ENCODE results near the gene JMJD6.
"Not testable (repeated sequence)": the region's sequence is repeated elsewhere in the genome, so short reads cannot be mapped to it uniquely, and the experiment has no call there.

JMJD6 gene

DNA sequence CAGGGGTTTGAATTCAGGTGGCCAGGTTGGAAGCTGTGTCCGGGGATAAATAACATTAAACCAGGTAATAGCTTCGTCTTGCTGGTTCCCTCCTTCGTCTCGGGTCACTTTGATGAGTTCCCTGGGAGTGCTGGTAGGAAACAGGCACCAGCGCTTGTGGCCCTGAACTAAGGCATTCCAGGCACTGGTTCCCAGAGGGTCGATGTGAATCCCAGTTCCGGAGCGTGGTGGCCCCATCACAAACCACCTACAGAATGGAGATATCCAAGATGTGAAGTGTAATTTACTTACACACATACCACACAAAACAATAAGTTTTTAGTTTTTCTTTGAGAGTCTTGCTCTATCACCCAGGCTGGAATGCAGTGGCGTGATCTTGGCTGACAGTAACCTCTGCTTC is 2.6 kb downstream of the JMJD6 start:
- DNase-seq (ENCODE audit: low read depth in 1 of 2, low spot score in 1 of 2), result no peak
- no peak overlapping the region for H3K27ac ChIP-seq (replicated peaks)
- no peaks in the 10 kb centered on the region for H3K27me3 ChIP-seq (ENCODE audit: insufficient read depth, poor library complexity, severe bottlenecking)
- TF ChIP-seq GABPA (IDR thresholded peaks at IDR 0.05; ENCODE audit: low read depth) (no peak), POLR2AphosphoS5 (IDR thresholded peaks at IDR 0.05; ENCODE audit: low read depth) (no peak)
- H3K4me3 ChIP-seq (replicated peaks; ENCODE audit: insufficient read depth, low read length), result no peak overlapping the region

- DNase-seq (ENCODE audit: low read depth in 1 of 2, low spot score in 1 of 2); H3K27me3 ChIP-seq (ENCODE audit: insufficient read depth, poor library complexity, severe bottlenecking); H3K4me3 ChIP-seq (replicated peaks; ENCODE audit: insufficient read depth, low read length); H3K27ac ChIP-seq (replicated peaks): not testable (repeated sequence)
Observed at GRCh38 chr17:76722977-76723376, 3.4 kb downstream of the JMJD6 start.

- Histone ChIP-seq H3K27ac (replicated peaks) (no peak overlapping the region), H3K27me3 (ENCODE audit: insufficient read depth, poor library complexity, severe bottlenecking) (no peaks in the 10 kb centered on the region), H3K4me3 (replicated peaks; ENCODE audit: insufficient read depth, low read length) (no peak overlapping the region)
- TF ChIP-seq REST (IDR thresholded peaks at IDR 0.05; ENCODE audit: insufficient replicate concordance, low read depth) (no peak), SPI1 (IDR thresholded peaks at IDR 0.05; ENCODE audit: borderline replicate concordance, low read depth) (no peak), GABPA (IDR thresholded peaks at IDR 0.05; ENCODE audit: low read depth) (no peak), POLR2AphosphoS5 (IDR thresholded peaks at IDR 0.05; ENCODE audit: low read depth) (no peak)
- TF ChIP-seq, protein P1, sequence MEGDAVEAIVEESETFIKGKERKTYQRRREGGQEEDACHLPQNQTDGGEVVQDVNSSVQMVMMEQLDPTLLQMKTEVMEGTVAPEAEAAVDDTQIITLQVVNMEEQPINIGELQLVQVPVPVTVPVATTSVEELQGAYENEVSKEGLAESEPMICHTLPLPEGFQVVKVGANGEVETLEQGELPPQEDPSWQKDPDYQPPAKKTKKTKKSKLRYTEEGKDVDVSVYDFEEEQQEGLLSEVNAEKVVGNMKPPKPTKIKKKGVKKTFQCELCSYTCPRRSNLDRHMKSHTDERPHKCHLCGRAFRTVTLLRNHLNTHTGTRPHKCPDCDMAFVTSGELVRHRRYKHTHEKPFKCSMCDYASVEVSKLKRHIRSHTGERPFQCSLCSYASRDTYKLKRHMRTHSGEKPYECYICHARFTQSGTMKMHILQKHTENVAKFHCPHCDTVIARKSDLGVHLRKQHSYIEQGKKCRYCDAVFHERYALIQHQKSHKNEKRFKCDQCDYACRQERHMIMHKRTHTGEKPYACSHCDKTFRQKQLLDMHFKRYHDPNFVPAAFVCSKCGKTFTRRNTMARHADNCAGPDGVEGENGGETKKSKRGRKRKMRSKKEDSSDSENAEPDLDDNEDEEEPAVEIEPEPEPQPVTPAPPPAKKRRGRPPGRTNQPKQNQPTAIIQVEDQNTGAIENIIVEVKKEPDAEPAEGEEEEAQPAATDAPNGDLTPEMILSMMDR (IDR thresholded peaks at IDR 0.05; ENCODE audit: insufficient read depth, low read length), result no peak
- no peak for DNase-seq (ENCODE audit: low read depth in 1 of 2, low spot score in 1 of 2)
Observed at GRCh38 chr17:76722279-76722678, 4.1 kb downstream of the JMJD6 start.

GRCh38 chr17:76721463-76721862 is 4.9 kb downstream of the JMJD6 start:
- no peaks in the 10 kb centered on the region for H3K27me3 ChIP-seq (ENCODE audit: insufficient read depth, poor library complexity, severe bottlenecking)
- no peak overlapping the region for H3K4me3 ChIP-seq (replicated peaks; ENCODE audit: insufficient read depth, low read length)
- H3K27ac ChIP-seq (replicated peaks), result no peak overlapping the region
- TF ChIP-seq GABPA (IDR thresholded peaks at IDR 0.05; ENCODE audit: low read depth) (no peak), SPI1 (IDR thresholded peaks at IDR 0.05; ENCODE audit: borderline replicate concordance, low read depth) (no peak), REST (IDR thresholded peaks at IDR 0.05; ENCODE audit: insufficient replicate concordance, low read depth) (no peak), POLR2AphosphoS5 (IDR thresholded peaks at IDR 0.05; ENCODE audit: low read depth) (no peak)
- TF ChIP-seq, protein P1 (IDR thresholded peaks at IDR 0.05; ENCODE audit: insufficient read depth, low read length), result no peak
- no peak for DNase-seq (ENCODE audit: low read depth in 1 of 2, low spot score in 1 of 2)

- no peak for TF ChIP-seq SPI1 (IDR thresholded peaks at IDR 0.05; ENCODE audit: borderline replicate concordance, low read depth)
- no peak for TF ChIP-seq POLR2AphosphoS5 (IDR thresholded peaks at IDR 0.05; ENCODE audit: low read depth)
- no peak for TF ChIP-seq GABPA (IDR thresholded peaks at IDR 0.05; ENCODE audit: low read depth)
- TF ChIP-seq, protein P1 (IDR thresholded peaks at IDR 0.05; ENCODE audit: insufficient read depth, low read length), result no peak
- no peak for TF ChIP-seq REST (IDR thresholded peaks at IDR 0.05; ENCODE audit: insufficient replicate concordance, low read depth)
- Histone ChIP-seq H3K27ac (replicated peaks) (no peak overlapping the region), H3K4me3 (replicated peaks; ENCODE audit: insufficient read depth, low read length) (no peak overlapping the region), H3K27me3 (ENCODE audit: insufficient read depth, poor library complexity, severe bottlenecking) (no peaks in the 10 kb centered on the region)
- DNase-seq (ENCODE audit: low read depth in 1 of 2, low spot score in 1 of 2), result no peak
Observed at GRCh38 chr17:76720941-76721340, 5.5 kb downstream of the JMJD6 start.

All from HL-60 (cell line).